Measurements from ENCODE around the gene USP2. TPM values are rescaled to one million over a fixed set of nuclear protein-coding genes. Genes with fewer than 3 reads are reported as not detected.

USP2 gene
- total and polyA plus RNA-seq, 2 of the 4 experiments (the other 2 are of a cell fraction), result 0.18 to 0.79 TPM

DNA sequence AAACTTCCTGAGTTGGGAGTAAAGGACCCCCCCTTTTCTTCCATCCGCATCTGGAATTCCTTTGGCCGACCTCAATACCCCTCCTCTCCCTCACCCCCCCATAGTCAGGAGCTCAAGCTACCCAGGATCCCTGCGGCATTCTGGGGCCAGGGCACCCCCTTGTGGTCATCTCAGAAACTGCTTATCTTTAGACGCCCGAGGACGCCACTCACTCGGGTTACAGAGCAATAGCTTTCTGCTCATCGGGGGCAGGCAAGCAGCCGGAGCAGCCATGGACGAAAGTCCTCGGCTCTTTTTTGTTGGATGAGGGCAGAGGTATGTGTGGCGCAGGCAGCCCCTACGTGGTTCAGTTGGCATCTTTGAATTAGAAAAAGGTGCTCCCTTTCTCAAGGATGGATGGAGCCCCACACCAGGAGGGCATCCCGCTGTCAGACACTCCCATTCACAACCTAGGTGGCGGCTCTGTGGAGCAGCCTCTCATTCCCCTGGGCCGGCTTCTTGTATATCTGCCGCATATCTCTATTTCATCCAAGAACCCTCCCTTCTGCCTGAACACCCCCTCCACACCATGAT lies 43.1 kb downstream of the USP2 start:
- H3K4me2 ChIP-seq (ENCODE audit: low read depth, low read length), result peak overlapping the region; percentile 56
- peak overlapping the region; percentile 81 for H2BK120ac ChIP-seq (ENCODE audit: low read depth, low read length)
- H3K27me3 ChIP-seq (ENCODE audit: control insufficient read depth, insufficient read depth, low read length), result no peaks in the 10 kb centered on the region
- in situ Hi-C loops (cut with MboI; ENCODE audit: low sequenced_read_pairs), result no loop called here
- H3K9me1 ChIP-seq (ENCODE audit: insufficient read depth, low read length), result peaks cover 10% of the 10 kb centered on the region
- no TSS peak for BruUV-seq (replicated peaks)
- peak overlapping the region; percentile 2; the same call in 1 of the 2 replicates for H3K4me3 ChIP-seq (ENCODE audit: insufficient read depth, low read depth, low read length)
- H3K9me3 ChIP-seq (ENCODE audit: control insufficient read depth, insufficient read depth, low read length), result no peaks in the 10 kb centered on the region
- H2BK20ac ChIP-seq (ENCODE audit: low read depth, low read length), result peak overlapping the region; percentile 36; the same call in 1 of the 2 replicates
- WGBS, 2 experiments (ENCODE audit: extremely low coverage in 2 of 2, insufficient read length in 1 of 2), result 0% methylated on average over 3 of the region's 17 CpGs; no CpG with 5 or more reads in 1 of the 2 experiments
- H2AK9ac ChIP-seq (replicated peaks; ENCODE audit: low read depth, low read length, poor library complexity), result peak overlapping the region; percentile 84
- peaks cover 2% of the 10 kb centered on the region; the same call in 1 of the 2 replicates for H3K36me3 ChIP-seq (ENCODE audit: control insufficient read depth, insufficient read depth, low read length)
- intact Hi-C loops (cut with micrococcal nuclease), result loop anchor here (1.0 to 5.0 kb wide), 8 partner anchors 18 to 243 kb away; partner anchors contain the start of genes ABCG4 and CBL
- peak overlapping the region; percentile 62 for H3K56ac ChIP-seq (ENCODE audit: extremely low read depth, insufficient read depth, low read length)
- H4K8ac ChIP-seq (ENCODE audit: low read depth in 2 of 2, low read length in 2 of 2), result peak overlapping the region in 1 of 2 experiments; percentile 95; a peak in 2 of 4 replicates
- TF ChIP-seq RCOR1 (IDR thresholded peaks at IDR 0.05; ENCODE audit: insufficient replicate concordance, low read length) (no peak), CEBPB (IDR thresholded peaks at IDR 0.05; ENCODE audit: low read depth, low read length) (no peak), MAFK (IDR thresholded peaks at IDR 0.05; ENCODE audit: low read depth, low read length) (no peak), SMC3 (IDR thresholded peaks at IDR 0.05; ENCODE audit: low read depth, low read length) (peak; percentile 62), FOS (IDR thresholded peaks at IDR 0.05; ENCODE audit: low read depth, low read length) (no peak), CHD1 (IDR thresholded peaks at IDR 0.05; ENCODE audit: low read depth, low read length) (no peak), NFE2L2 (IDR thresholded peaks at IDR 0.05; ENCODE audit: low read depth, low read length) (no peak), RAD21 (IDR thresholded peaks at IDR 0.05; ENCODE audit: low read length) (peak; percentile 82), POLR2A (IDR thresholded peaks at IDR 0.05; ENCODE audit: low read depth, low read length) (no peak), MAZ (IDR thresholded peaks at IDR 0.05; ENCODE audit: borderline replicate concordance, low read depth, low read length) (peak; percentile 87; the same call in 1 of the 2 replicates)
- TF ChIP-seq, protein P1, sequence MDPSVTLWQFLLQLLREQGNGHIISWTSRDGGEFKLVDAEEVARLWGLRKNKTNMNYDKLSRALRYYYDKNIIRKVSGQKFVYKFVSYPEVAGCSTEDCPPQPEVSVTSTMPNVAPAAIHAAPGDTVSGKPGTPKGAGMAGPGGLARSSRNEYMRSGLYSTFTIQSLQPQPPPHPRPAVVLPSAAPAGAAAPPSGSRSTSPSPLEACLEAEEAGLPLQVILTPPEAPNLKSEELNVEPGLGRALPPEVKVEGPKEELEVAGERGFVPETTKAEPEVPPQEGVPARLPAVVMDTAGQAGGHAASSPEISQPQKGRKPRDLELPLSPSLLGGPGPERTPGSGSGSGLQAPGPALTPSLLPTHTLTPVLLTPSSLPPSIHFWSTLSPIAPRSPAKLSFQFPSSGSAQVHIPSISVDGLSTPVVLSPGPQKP (IDR thresholded peaks at IDR 0.05; ENCODE audit: borderline replicate concordance, low read depth, low read length), result no peak
- TF ChIP-seq, protein P2, sequence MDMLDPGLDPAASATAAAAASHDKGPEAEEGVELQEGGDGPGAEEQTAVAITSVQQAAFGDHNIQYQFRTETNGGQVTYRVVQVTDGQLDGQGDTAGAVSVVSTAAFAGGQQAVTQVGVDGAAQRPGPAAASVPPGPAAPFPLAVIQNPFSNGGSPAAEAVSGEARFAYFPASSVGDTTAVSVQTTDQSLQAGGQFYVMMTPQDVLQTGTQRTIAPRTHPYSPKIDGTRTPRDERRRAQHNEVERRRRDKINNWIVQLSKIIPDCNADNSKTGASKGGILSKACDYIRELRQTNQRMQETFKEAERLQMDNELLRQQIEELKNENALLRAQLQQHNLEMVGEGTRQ (IDR thresholded peaks at IDR 0.05; ENCODE audit: low read depth, low read length), result no peak
- TF ChIP-seq, protein P3, sequence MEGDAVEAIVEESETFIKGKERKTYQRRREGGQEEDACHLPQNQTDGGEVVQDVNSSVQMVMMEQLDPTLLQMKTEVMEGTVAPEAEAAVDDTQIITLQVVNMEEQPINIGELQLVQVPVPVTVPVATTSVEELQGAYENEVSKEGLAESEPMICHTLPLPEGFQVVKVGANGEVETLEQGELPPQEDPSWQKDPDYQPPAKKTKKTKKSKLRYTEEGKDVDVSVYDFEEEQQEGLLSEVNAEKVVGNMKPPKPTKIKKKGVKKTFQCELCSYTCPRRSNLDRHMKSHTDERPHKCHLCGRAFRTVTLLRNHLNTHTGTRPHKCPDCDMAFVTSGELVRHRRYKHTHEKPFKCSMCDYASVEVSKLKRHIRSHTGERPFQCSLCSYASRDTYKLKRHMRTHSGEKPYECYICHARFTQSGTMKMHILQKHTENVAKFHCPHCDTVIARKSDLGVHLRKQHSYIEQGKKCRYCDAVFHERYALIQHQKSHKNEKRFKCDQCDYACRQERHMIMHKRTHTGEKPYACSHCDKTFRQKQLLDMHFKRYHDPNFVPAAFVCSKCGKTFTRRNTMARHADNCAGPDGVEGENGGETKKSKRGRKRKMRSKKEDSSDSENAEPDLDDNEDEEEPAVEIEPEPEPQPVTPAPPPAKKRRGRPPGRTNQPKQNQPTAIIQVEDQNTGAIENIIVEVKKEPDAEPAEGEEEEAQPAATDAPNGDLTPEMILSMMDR (conservative IDR thresholded peaks at IDR 0.05; ENCODE audit: low read depth, low read length), result peak; percentile 95
- H3K27ac ChIP-seq (ENCODE audit: insufficient read depth, low read length), result peak overlapping the region; percentile 96
- no peak overlapping the region for H3K18ac ChIP-seq (ENCODE audit: low read depth, low read length)
- ChIA-PET POLR2A (ENCODE audit: unreplicated experiment) (interaction anchor here (0.6 to 1.9 kb wide), 8 partner anchors 14 to 875 kb away, joined by 3 to 8 read pairs (median 5); partner anchors contain the start of genes CBL, DPAGT1 and MCAM), CTCF (interaction anchor here (0.7 to 2.0 kb wide), 22 partner anchors 13 to 271 kb away, joined by 3 to 20 read pairs (median 4); partner anchors contain the start of genes DPAGT1, MCAM and VPS11)
- peak overlapping the region; percentile 74 for H3K14ac ChIP-seq (replicated peaks; ENCODE audit: low read depth, low read length)
- DNase-seq (no peak), ATAC-seq (ENCODE audit: low read depth) (peak; percentile 57)
- H4K20me1 ChIP-seq (ENCODE audit: insufficient read depth, low read length), result peaks cover 5% of the 10 kb centered on the region; the same call in 1 of the 2 replicates
- peak overlapping the region; percentile 92 for H2AFZ ChIP-seq (replicated peaks; ENCODE audit: low read length, poor library complexity)
- H3K4me1 ChIP-seq (ENCODE audit: control insufficient read depth, insufficient read depth, low read length), result peaks cover 26% of the 10 kb centered on the region
- dilution Hi-C loops (cut with HindIII; ENCODE audit: low sequenced_read_pairs, unreplicated experiment), result no loop called here
- peak overlapping the region; percentile 62; the same call in 1 of the 2 replicates for H2AK5ac ChIP-seq (ENCODE audit: low read depth, low read length)
- H3K4ac ChIP-seq (ENCODE audit: low read depth, low read length), result peak overlapping the region; percentile 84
- H3K79me1 ChIP-seq (ENCODE audit: low read depth in 1 of 2, low read length in 2 of 2), result peaks cover 17 to 42% of the 10 kb centered on the region in 2 experiments; a peak in 3 of 4 replicates
- peak overlapping the region; percentile 93 for H3K23ac ChIP-seq (ENCODE audit: low read depth, low read length)
- peak overlapping the region; percentile 54 for H3K9ac ChIP-seq (ENCODE audit: low read depth, low read length)
- peak overlapping the region; percentile 95 for H4K91ac ChIP-seq (ENCODE audit: insufficient read depth, low read depth, low read length)
- peak overlapping the region; percentile 47; the same call in 2 of the 3 replicates for H2BK15ac ChIP-seq (ENCODE audit: low read depth, low read length)
- H2BK5ac ChIP-seq (ENCODE audit: low read depth, low read length, poor library complexity, severe bottlenecking), result peak overlapping the region; percentile 93
- H4K5ac ChIP-seq (ENCODE audit: low read depth, low read length), result no peak overlapping the region

Data from IMR-90 (cell line).